Astrocyte of the spinal cord (primary cell): ENCODE data around the gene EVI5.
"Not testable (repeated sequence)": the region's sequence is repeated elsewhere in the genome, so short reads cannot be mapped to it uniquely, and the experiment has no call there.

ENCODE experiments used
- DNase-seq: peaks from one replicate; pipeline ENCODE4 v3.0.0; 2011; ENCODE audit warnings: low read depth, low spot score
- H3K4me3 ChIP-seq: 2 replicates; pipeline ENCODE4 v1.5.1; 2011; ENCODE audit warnings: low read depth, mild to moderate bottlenecking, low read length, moderate library complexity
- in situ Hi-C: cut with HindIII; loops from 2 replicates; pipeline ENCODE4 v1.10.0; 2017; ENCODE audit warnings: low sequenced_read_pairs
- TF ChIP-seq, protein P1 (sequence below): IDR thresholded peaks from 2 replicates; pipeline ENCODE4 v1.5.1; 2012; ENCODE audit warnings: low read depth, mild to moderate bottlenecking, low read length, inconsistent platforms

The EVI5 gene

DNA sequence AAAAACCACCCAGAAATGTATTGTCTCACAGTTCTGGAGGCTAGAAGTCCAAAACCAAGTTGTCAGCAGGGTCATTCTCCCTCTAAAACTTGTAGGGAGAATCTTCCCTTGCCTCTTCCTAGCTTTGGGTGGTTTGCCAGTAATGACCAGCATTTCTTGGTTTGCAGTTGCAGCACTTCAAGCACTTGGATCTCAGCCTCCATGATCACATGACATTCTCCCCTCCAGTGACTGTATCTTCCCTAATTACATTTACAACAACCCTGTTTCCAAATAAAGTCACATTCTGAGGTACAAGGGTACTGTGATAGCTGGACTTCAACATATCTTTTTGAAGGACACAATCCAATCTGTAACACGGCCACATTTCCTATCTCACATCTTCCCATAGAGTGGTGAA lies 37.2 kb downstream of the EVI5 start:
- H3K4me3 ChIP-seq = no peak overlapping the region
- no peak for DNase-seq
- in situ Hi-C loops = no loop called here
- TF ChIP-seq, protein P1, sequence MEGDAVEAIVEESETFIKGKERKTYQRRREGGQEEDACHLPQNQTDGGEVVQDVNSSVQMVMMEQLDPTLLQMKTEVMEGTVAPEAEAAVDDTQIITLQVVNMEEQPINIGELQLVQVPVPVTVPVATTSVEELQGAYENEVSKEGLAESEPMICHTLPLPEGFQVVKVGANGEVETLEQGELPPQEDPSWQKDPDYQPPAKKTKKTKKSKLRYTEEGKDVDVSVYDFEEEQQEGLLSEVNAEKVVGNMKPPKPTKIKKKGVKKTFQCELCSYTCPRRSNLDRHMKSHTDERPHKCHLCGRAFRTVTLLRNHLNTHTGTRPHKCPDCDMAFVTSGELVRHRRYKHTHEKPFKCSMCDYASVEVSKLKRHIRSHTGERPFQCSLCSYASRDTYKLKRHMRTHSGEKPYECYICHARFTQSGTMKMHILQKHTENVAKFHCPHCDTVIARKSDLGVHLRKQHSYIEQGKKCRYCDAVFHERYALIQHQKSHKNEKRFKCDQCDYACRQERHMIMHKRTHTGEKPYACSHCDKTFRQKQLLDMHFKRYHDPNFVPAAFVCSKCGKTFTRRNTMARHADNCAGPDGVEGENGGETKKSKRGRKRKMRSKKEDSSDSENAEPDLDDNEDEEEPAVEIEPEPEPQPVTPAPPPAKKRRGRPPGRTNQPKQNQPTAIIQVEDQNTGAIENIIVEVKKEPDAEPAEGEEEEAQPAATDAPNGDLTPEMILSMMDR = no peak

DNA sequence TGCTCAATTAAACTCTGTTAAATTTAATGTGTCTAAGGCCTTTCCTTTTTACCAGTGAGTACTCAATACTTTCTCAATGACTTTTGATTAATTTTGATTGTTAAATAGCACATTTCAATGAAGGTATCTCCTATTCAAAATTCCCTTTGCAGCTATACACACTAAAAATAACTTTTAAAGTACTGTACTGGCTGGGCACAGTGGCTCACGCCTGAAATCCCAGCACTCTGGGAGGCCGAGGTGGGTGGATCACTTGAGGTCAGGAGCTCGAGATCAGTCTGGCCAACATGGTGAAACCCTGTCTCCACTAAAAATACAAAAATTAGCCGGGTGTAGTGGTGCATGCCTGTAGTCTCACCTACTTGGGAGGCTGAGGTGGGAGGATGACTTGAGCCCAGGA lies 38.7 kb downstream of the EVI5 start:
- H3K4me3 ChIP-seq, DNase-seq, in situ Hi-C loops: not testable (repeated sequence)

DNA sequence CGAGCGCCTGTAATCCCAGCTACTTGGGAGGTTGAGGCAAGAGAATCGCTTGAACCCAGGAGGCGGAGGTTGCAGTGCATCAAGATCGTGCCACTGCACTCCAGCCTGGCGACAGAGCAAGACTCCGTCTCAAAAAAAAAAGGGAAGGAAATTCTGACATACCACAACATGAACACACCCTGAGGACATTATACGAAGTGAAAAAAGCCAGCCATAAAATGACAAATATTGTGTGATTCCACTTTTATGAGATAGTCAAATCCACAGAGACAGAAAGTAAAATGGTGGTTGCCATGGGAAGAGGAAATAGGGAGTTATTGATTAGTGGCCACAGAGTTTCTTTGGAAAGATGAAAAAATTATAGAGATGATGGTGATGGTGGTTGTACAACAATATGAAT lies 41.7 kb downstream of the EVI5 start:
- no peak overlapping the region for H3K4me3 ChIP-seq
- in situ Hi-C loops = no loop called here
- DNase-seq = no peak
- TF ChIP-seq, protein P1 = no peak

DNA sequence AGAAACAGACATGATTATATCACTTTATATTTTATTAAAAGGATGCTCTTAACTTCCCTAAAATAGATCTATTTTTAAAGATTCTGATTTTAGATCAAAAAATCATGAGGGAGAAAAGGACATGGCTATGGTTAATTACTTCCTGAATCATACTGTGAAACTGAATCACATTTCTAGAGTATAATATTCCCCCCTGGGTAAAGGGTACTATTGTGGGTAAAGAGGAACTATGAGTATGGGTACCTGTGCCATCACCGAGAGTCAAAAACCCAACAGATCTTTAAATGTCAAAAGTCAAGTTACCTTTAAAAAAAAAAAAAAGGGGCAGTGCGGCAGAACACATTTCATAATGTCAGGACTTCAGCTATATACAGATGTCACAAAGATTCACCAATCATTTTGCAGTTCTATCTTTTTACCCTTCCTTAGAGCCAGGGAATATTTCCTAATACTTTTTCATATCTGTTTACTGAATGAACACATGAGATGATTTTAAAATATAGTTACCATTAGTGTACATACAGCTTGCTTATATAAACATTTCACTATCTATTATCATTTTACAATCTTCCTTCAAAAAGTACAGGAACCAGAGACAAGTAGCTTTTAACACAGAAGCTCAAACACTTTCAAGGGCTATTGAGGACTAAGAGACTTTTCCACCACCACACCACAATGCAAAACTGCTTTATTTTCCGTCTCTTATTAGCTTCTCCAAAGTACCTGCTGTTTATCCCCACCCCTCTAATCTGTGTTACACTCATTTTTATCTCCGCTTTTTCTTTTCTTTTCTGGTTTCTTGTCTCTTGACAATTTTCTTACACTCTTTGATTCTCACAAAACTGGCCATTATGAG lies 45.0 kb downstream of the EVI5 start:
- TF ChIP-seq, protein P1 = no peak
- no peak for DNase-seq
- in situ Hi-C loops = no loop called here
- H3K4me3 ChIP-seq = no peak overlapping the region

GRCh38 chr1:92736395-92736794 lies 48.5 kb downstream of the EVI5 start:
- no peak for DNase-seq
- no peak overlapping the region for H3K4me3 ChIP-seq
- in situ Hi-C loops = no loop called here
- TF ChIP-seq, protein P1 = peak; percentile 18

DNA sequence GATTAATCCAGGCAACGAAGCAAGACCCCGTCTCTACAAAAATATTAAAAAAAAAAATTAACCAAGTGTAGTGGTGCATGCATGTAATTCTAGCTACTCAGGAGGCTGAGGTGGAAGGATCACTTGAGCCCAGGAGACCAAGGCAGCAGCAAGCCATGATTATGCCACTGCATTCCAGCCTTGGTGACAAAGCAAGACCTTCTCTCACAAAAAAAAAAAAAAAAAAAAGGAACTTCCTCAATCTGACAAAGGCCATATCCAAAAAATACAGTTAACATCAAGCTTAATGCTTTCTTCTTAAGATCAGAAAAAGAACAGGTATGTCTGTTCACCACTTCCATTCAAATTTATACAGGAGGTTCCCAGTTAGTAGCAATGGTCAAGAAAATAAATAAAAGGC lies 54.4 kb downstream of the EVI5 start:
- in situ Hi-C loops = no loop called here
- DNase-seq = no peak
- H3K4me3 ChIP-seq = no peak overlapping the region
- TF ChIP-seq, protein P1 = no peak

DNA sequence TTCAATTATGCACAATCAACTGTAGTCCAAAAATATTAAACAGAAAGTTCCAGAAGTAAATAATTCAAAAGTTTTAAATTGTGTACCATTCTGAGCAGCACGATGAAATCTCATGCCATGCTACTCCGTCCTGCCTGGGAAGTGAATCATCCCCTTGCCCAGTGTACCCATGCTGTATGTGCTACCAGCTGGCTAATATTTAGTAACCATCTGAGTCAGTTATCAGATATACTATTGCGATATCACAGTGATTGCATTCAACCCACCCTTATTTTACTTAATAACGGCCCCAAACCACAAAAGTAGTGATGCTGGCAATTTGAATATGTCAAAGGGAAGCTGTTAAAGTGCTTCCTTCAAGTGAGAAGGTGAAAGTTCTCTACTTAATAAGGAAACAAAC lies 56.2 kb downstream of the EVI5 start:
- TF ChIP-seq, protein P1 = no peak
- no peak for DNase-seq
- no peak overlapping the region for H3K4me3 ChIP-seq
- in situ Hi-C loops = no loop called here

DNA sequence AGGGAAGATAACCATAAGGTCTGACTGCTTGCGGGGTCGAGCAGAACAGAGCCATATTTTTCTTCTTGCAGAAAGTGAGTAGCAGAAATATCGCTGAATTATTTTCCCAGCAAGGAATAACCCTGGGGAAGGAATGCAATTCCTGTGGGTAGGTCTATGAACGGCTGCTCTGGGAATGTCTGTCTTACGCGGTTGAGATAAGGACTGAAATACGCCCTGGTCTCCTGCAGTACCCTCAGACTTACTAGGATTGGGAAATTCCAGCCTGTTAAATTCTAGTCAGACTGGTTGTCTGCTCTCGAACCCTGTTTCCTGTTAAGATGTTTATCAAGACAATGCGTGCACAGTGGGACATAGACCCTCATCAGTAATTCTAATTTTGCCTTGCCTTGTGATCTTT lies 61.2 kb downstream of the EVI5 start:
- H3K4me3 ChIP-seq, DNase-seq, in situ Hi-C loops: not testable (repeated sequence)
